ENCODE results near the gene CDH22. TPM values are rescaled to one million over a fixed set of nuclear protein-coding genes. Genes with fewer than 3 reads are reported as not detected.

CDH22 gene
- total RNA-seq, 1 experiment from 2014 or later = not detected

- Histone ChIP-seq H3K27ac (ENCODE audit: low read length) (no peak overlapping the region), H3K9me3 (ENCODE audit: control insufficient read depth, insufficient read depth, low read depth, low read length) (no peaks in the 10 kb centered on the region), H3K27me3 (ENCODE audit: control insufficient read depth, insufficient read depth, low read length) (peaks cover 10% of the 10 kb centered on the region; the same call in 1 of the 2 replicates), H3K36me3 (ENCODE audit: control insufficient read depth, insufficient read depth, low read length) (no peaks in the 10 kb centered on the region; the same call in 1 of the 2 replicates), H3K4me3 (ENCODE audit: low read depth in 2 of 2, low read length in 2 of 2) (no peak overlapping the region), H3K4me1 (ENCODE audit: control insufficient read depth, insufficient read depth, low read length) (no peaks in the 10 kb centered on the region)
- TF ChIP-seq, protein P1, sequence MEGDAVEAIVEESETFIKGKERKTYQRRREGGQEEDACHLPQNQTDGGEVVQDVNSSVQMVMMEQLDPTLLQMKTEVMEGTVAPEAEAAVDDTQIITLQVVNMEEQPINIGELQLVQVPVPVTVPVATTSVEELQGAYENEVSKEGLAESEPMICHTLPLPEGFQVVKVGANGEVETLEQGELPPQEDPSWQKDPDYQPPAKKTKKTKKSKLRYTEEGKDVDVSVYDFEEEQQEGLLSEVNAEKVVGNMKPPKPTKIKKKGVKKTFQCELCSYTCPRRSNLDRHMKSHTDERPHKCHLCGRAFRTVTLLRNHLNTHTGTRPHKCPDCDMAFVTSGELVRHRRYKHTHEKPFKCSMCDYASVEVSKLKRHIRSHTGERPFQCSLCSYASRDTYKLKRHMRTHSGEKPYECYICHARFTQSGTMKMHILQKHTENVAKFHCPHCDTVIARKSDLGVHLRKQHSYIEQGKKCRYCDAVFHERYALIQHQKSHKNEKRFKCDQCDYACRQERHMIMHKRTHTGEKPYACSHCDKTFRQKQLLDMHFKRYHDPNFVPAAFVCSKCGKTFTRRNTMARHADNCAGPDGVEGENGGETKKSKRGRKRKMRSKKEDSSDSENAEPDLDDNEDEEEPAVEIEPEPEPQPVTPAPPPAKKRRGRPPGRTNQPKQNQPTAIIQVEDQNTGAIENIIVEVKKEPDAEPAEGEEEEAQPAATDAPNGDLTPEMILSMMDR (IDR thresholded peaks at IDR 0.05) = no peak
- TF ChIP-seq POLR2AphosphoS5 (IDR thresholded peaks at IDR 0.05; ENCODE audit: low read depth, low read length) (no peak), SIN3A (IDR thresholded peaks at IDR 0.05; ENCODE audit: borderline replicate concordance, insufficient read depth, low read depth, low read length) (no peak), TCF7L2 (IDR thresholded peaks at IDR 0.05; ENCODE audit: low read depth, low read length) (no peak)
- TF ChIP-seq, protein P2, sequence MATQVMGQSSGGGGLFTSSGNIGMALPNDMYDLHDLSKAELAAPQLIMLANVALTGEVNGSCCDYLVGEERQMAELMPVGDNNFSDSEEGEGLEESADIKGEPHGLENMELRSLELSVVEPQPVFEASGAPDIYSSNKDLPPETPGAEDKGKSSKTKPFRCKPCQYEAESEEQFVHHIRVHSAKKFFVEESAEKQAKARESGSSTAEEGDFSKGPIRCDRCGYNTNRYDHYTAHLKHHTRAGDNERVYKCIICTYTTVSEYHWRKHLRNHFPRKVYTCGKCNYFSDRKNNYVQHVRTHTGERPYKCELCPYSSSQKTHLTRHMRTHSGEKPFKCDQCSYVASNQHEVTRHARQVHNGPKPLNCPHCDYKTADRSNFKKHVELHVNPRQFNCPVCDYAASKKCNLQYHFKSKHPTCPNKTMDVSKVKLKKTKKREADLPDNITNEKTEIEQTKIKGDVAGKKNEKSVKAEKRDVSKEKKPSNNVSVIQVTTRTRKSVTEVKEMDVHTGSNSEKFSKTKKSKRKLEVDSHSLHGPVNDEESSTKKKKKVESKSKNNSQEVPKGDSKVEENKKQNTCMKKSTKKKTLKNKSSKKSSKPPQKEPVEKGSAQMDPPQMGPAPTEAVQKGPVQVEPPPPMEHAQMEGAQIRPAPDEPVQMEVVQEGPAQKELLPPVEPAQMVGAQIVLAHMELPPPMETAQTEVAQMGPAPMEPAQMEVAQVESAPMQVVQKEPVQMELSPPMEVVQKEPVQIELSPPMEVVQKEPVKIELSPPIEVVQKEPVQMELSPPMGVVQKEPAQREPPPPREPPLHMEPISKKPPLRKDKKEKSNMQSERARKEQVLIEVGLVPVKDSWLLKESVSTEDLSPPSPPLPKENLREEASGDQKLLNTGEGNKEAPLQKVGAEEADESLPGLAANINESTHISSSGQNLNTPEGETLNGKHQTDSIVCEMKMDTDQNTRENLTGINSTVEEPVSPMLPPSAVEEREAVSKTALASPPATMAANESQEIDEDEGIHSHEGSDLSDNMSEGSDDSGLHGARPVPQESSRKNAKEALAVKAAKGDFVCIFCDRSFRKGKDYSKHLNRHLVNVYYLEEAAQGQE (IDR thresholded peaks at IDR 0.05; ENCODE audit: insufficient read depth in 1 of 2, low read depth in 2 of 2, low read length in 1 of 2) = no peak
- DNase-seq (ENCODE audit: low read depth, low spot score) (no peak), ATAC-seq (no peak)
- intact Hi-C loops (cut with micrococcal nuclease; ENCODE audit: unreplicated experiment) (no loop called here), in situ Hi-C loops (cut with HindIII; ENCODE audit: low pct_unique_long_range_greater_than_20kb, low sequenced_read_pairs) (no loop called here)
- ChIA-PET POLR2A (no interaction called here), CTCF (no interaction called here)
- no TSS peak for BruUV-seq (replicated peaks)
Measured at GRCh38 chr20:46300281-46300680, 8.0 kb downstream of the CDH22 start.

DNA sequence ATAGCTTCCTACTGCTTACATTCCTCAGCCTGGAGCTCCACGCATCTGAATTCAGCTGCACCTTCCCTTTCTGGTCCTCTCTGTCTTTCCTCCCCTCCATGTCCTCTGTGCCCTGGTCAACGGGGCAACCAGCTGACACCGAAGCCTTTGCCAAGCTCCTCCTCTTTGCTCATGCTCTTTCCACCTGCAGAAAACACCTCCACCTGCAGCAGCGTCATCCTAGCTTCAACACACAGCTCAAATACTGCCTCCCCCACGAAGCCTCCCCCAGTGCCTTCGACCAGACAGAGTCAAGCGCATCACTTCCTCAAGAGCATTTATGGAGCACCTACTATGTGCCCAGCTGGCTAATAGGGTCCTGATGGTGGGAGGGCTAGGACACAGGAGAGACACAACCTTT lies 9.2 kb downstream of the CDH22 start:
- ChIA-PET CTCF (interaction anchor here (1.2 kb wide), 1 partner anchor 8 kb away, joined by 3 read pairs; no protein-coding TSS in a partner anchor), POLR2A (interaction anchor here (0.6 kb wide), 1 partner anchor 1339 kb away, joined by 4 read pairs; no protein-coding TSS in a partner anchor)
- Histone ChIP-seq H3K36me3 (ENCODE audit: control insufficient read depth, insufficient read depth, low read length) (no peaks in the 10 kb centered on the region; the same call in 1 of the 2 replicates), H3K4me3 (ENCODE audit: low read depth in 2 of 2, low read length in 2 of 2) (no peak overlapping the region), H3K27me3 (ENCODE audit: control insufficient read depth, insufficient read depth, low read length) (peaks cover 12% of the 10 kb centered on the region; the same call in 1 of the 2 replicates), H3K4me1 (ENCODE audit: control insufficient read depth, insufficient read depth, low read length) (no peaks in the 10 kb centered on the region), H3K9me3 (ENCODE audit: control insufficient read depth, insufficient read depth, low read depth, low read length) (no peaks in the 10 kb centered on the region), H3K27ac (ENCODE audit: low read length) (no peak overlapping the region)
- no TSS peak for BruUV-seq (replicated peaks)
- in situ Hi-C loops (cut with HindIII; ENCODE audit: low pct_unique_long_range_greater_than_20kb, low sequenced_read_pairs) = no loop called here
- ATAC-seq = no peak
- TF ChIP-seq, protein P2 (IDR thresholded peaks at IDR 0.05; ENCODE audit: insufficient read depth in 1 of 2, low read depth in 2 of 2, low read length in 1 of 2) = no peak
- no peak for TF ChIP-seq SIN3A (IDR thresholded peaks at IDR 0.05; ENCODE audit: borderline replicate concordance, insufficient read depth, low read depth, low read length)
- no peak for TF ChIP-seq POLR2AphosphoS5 (IDR thresholded peaks at IDR 0.05; ENCODE audit: low read depth, low read length)
- intact Hi-C loops (cut with micrococcal nuclease; ENCODE audit: unreplicated experiment) = no loop called here
- DNase-seq (ENCODE audit: low read depth, low spot score) = no peak
